ENCODE data around the gene AQP7. TPM values are rescaled to one million over a fixed set of nuclear protein-coding genes. Genes with fewer than 3 reads are reported as not detected.
"Not testable (repeated sequence)": the region's sequence is repeated elsewhere in the genome, so short reads cannot be mapped to it uniquely, and the experiment has no call there.

AQP7 gene
- total RNA-seq (2014; rRNA removed) (not detected in 2 replicates), Bru-seq, nascent RNA (percentile 7 among the genes with signal in this experiment), BruChase-seq, experiment 1, labeled RNA remaining after a 6-hour chase (percentile 9 among the genes with signal in this experiment), BruChase-seq, experiment 2, labeled RNA remaining after a 2-hour chase (not detected)
- long read RNA-seq: 0 reads

DNA sequence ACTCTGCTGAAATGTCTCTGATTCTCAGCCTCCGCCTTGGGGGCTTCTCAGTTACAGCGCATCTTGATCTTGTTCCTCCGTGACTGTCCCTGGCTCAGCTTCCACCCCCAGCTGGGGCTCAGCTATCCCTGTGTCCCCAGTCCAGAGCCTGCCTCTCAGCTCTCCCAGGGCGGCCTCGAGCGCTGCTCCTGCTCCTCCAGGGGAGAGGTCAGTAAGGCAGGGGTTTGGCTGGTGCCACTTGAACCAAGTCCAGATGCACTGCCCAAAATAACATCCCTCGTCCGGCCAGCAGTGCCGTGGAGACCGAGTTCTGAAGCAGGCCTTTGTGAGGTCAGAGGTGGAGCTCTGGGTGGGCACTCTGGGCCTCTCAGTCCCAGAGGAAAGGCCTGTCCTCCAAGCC lies at the start of gene AQP7:
Gene AQP7 (minus strand): TSS at position 198 of the 400 bp plus-strand sequence. CDS start 1,306 bp downstream, outside the sequence.
- H3K27ac ChIP-seq (ENCODE audit: low read length); H3K4me1 ChIP-seq (ENCODE audit: insufficient read depth, low read length); BruUV-seq (replicated peaks); POLR2A ChIA-PET (ENCODE audit: unreplicated experiment); H3K4me3 ChIP-seq (ENCODE audit: low read length); H3K79me2 ChIP-seq (ENCODE audit: low read length); H3K36me3 ChIP-seq (ENCODE audit: low read depth, low read length); H3K9me2 ChIP-seq (replicated peaks; ENCODE audit: low read length); DNase-seq; H4K20me1 ChIP-seq (ENCODE audit: low read length); H3K4me2 ChIP-seq (ENCODE audit: low read length); H3K9me3 ChIP-seq (ENCODE audit: low read length); H3K9ac ChIP-seq (ENCODE audit: low read length); ATAC-seq; H3K27me3 ChIP-seq (ENCODE audit: low read length); H3F3A ChIP-seq (ENCODE audit: low read length, unreplicated experiment): not testable (repeated sequence)
- CTCF ChIA-PET: interaction anchor here (1.4 kb wide), 1 partner anchor 45 kb away, joined by 4 read pairs; the partner anchor contains the start of gene AQP3
- intact Hi-C loops (cut with micrococcal nuclease): loop anchor here (5.0 kb wide), 1 partner anchor 65 kb away; no protein-coding TSS in a partner anchor
- H2AFZ ChIP-seq (ENCODE audit: low read length): peak within 1 kb of the TSS; percentile 61; the same call in 1 of the 2 replicates

DNA sequence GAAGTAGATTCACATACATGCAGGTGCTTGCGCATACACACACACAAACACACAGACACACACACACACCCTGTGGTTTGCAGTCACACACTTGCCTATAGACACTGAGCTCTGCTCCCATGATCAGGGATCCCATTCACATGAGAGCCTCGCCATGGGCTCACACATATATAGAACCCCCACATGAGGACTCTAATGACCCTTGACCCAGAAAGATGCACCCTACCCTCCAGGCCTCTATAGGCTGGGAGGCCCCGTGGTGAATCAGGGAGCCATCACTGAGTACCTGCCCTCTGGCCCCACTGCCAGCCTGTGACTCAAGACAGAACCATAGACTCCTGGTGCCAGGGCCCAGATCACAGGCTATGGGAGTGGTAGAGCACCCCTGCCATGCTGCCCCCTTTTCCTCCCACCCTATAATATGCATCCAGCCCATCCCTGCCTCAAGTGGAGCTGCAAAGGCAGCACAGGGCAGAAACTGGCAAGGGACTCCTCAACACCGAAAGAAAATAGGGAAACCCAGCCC lies 48.3 kb upstream of the AQP7 start:
- no peak for ATAC-seq
- Histone ChIP-seq H3K36me3 (ENCODE audit: low read depth, low read length) (no peaks in the 10 kb centered on the region), H3F3A (ENCODE audit: low read length, unreplicated experiment) (no peaks in the 10 kb centered on the region), H3K9me3 (ENCODE audit: low read length) (no peaks in the 10 kb centered on the region), H3K4me3 (ENCODE audit: low read length) (no peak overlapping the region), H3K9ac (ENCODE audit: low read length) (no peak overlapping the region), H3K4me1 (ENCODE audit: insufficient read depth, low read length) (peaks cover 23% of the 10 kb centered on the region), H3K79me2 (ENCODE audit: low read length) (no peaks in the 10 kb centered on the region), H3K4me2 (ENCODE audit: low read length) (no peak overlapping the region), H4K20me1 (ENCODE audit: low read length) (no peaks in the 10 kb centered on the region), H3K9me2 (replicated peaks; ENCODE audit: low read length) (no peaks in the 10 kb centered on the region), H2AFZ (ENCODE audit: low read length) (no peak overlapping the region), H3K27me3 (ENCODE audit: low read length) (no peaks in the 10 kb centered on the region), H3K27ac (ENCODE audit: low read length) (no peak overlapping the region)
- DNase-seq: no peak
- CTCF ChIA-PET: interaction anchor here (0.5 kb wide), 1 partner anchor 23 kb away, joined by 4 read pairs; the partner anchor contains the start of gene NOL6
- BruUV-seq (replicated peaks): no TSS peak
- POLR2A ChIA-PET (ENCODE audit: unreplicated experiment): no interaction called here
- no peak for TF ChIP-seq EZH2 (IDR thresholded peaks at IDR 0.05; ENCODE audit: low read length, unreplicated experiment)
- no peak for TF ChIP-seq EZH2phosphoT487 (IDR thresholded peaks at IDR 0.05; ENCODE audit: borderline replicate concordance, low read length)
- TF ChIP-seq, protein P1, sequence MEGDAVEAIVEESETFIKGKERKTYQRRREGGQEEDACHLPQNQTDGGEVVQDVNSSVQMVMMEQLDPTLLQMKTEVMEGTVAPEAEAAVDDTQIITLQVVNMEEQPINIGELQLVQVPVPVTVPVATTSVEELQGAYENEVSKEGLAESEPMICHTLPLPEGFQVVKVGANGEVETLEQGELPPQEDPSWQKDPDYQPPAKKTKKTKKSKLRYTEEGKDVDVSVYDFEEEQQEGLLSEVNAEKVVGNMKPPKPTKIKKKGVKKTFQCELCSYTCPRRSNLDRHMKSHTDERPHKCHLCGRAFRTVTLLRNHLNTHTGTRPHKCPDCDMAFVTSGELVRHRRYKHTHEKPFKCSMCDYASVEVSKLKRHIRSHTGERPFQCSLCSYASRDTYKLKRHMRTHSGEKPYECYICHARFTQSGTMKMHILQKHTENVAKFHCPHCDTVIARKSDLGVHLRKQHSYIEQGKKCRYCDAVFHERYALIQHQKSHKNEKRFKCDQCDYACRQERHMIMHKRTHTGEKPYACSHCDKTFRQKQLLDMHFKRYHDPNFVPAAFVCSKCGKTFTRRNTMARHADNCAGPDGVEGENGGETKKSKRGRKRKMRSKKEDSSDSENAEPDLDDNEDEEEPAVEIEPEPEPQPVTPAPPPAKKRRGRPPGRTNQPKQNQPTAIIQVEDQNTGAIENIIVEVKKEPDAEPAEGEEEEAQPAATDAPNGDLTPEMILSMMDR (conservative IDR thresholded peaks at IDR 0.05; ENCODE audit: low read depth, low read length): no peak
- intact Hi-C loops (cut with micrococcal nuclease): no loop called here

DNA sequence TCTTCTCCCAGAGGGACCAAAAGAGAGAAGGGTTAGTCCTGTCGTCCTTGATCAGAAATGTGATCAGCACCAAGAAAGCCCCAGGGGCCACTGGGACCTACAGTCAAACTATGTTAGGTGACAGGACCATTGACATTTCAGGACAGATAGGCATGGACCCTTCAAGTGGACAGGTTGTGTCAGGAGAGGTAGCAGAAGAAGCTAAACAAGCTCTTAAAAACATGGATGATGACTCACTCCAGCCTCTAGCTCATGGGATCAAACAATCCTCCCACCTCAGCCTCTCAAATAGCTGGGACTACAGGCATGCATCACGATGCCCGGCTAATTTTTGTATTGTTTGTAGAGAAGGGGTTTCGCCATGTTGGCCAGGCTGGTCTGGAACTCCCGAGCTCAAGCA lies 47.3 kb upstream of the AQP7 start:
- ATAC-seq: no peak
- Histone ChIP-seq H3K36me3 (ENCODE audit: low read depth, low read length) (no peaks in the 10 kb centered on the region), H3K27me3 (ENCODE audit: low read length) (no peaks in the 10 kb centered on the region), H4K20me1 (ENCODE audit: low read length) (no peaks in the 10 kb centered on the region), H3K4me1 (ENCODE audit: insufficient read depth, low read length) (peaks cover 31% of the 10 kb centered on the region), H3K9me2 (replicated peaks; ENCODE audit: low read length) (no peaks in the 10 kb centered on the region), H3K9me3 (ENCODE audit: low read length) (no peaks in the 10 kb centered on the region), H3K4me3 (ENCODE audit: low read length) (no peak overlapping the region), H2AFZ (ENCODE audit: low read length) (no peak overlapping the region), H3K4me2 (ENCODE audit: low read length) (no peak overlapping the region), H3K9ac (ENCODE audit: low read length) (no peak overlapping the region), H3K79me2 (ENCODE audit: low read length) (no peaks in the 10 kb centered on the region), H3K27ac (ENCODE audit: low read length) (no peak overlapping the region), H3F3A (ENCODE audit: low read length, unreplicated experiment) (no peaks in the 10 kb centered on the region)
- POLR2A ChIA-PET (ENCODE audit: unreplicated experiment): no interaction called here
- no peak for DNase-seq
- no TSS peak for BruUV-seq (replicated peaks)
- TF ChIP-seq EZH2 (IDR thresholded peaks at IDR 0.05; ENCODE audit: low read length, unreplicated experiment): no peak
- CTCF ChIA-PET: no interaction called here
- intact Hi-C loops (cut with micrococcal nuclease): loop anchor here (5.0 kb wide), 1 partner anchor 42 kb away; no protein-coding TSS in a partner anchor
